ENCODE measurements around the gene MOB2.

DNA sequence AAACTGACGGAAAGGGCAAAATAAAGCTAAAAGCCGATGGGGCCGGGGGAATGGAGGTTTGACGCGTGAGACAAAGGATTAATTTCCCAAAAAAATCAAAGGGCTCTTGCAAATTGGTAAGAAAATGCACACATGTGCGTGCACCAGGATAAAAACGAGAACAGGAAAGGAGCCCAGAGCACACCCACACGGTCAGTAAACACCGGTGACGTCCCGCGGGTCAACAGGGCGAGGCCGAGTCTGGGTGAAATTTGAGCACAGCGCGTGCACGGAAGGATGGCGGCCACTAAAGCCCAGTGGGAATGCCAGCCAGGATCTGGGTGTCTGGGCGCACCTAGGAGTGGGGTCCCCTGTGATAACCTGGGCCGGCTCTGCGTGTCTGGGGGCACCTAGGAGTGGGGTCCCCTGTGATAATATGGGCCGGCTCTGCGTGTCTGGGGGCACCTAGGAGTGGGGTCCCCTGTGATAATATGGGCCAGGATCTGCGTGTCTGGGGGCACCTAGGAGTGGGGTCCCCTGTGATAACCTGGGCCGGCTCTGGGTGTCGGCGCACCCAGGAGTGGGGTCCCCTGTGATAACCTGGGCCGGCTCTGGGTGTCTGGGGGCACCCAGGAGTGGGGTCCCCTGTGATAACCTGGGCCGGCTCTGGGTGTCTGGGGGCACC, 52.5 kb downstream of the MOB2 start:
- TF ChIP-seq, protein P1, sequence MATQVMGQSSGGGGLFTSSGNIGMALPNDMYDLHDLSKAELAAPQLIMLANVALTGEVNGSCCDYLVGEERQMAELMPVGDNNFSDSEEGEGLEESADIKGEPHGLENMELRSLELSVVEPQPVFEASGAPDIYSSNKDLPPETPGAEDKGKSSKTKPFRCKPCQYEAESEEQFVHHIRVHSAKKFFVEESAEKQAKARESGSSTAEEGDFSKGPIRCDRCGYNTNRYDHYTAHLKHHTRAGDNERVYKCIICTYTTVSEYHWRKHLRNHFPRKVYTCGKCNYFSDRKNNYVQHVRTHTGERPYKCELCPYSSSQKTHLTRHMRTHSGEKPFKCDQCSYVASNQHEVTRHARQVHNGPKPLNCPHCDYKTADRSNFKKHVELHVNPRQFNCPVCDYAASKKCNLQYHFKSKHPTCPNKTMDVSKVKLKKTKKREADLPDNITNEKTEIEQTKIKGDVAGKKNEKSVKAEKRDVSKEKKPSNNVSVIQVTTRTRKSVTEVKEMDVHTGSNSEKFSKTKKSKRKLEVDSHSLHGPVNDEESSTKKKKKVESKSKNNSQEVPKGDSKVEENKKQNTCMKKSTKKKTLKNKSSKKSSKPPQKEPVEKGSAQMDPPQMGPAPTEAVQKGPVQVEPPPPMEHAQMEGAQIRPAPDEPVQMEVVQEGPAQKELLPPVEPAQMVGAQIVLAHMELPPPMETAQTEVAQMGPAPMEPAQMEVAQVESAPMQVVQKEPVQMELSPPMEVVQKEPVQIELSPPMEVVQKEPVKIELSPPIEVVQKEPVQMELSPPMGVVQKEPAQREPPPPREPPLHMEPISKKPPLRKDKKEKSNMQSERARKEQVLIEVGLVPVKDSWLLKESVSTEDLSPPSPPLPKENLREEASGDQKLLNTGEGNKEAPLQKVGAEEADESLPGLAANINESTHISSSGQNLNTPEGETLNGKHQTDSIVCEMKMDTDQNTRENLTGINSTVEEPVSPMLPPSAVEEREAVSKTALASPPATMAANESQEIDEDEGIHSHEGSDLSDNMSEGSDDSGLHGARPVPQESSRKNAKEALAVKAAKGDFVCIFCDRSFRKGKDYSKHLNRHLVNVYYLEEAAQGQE (IDR thresholded peaks at IDR 0.05), result no peak
- TF ChIP-seq TAF1 (conservative IDR thresholded peaks at IDR 0.05) (no peak), CTCF (IDR thresholded peaks at IDR 0.05; ENCODE audit: low read depth, low read length, missing input control) (no peak), RAD21 (IDR thresholded peaks at IDR 0.05) (no peak), RXRA (IDR thresholded peaks at IDR 0.05) (no peak), SP1 (IDR thresholded peaks at IDR 0.05) (no peak)
- TF ChIP-seq, protein P2, sequence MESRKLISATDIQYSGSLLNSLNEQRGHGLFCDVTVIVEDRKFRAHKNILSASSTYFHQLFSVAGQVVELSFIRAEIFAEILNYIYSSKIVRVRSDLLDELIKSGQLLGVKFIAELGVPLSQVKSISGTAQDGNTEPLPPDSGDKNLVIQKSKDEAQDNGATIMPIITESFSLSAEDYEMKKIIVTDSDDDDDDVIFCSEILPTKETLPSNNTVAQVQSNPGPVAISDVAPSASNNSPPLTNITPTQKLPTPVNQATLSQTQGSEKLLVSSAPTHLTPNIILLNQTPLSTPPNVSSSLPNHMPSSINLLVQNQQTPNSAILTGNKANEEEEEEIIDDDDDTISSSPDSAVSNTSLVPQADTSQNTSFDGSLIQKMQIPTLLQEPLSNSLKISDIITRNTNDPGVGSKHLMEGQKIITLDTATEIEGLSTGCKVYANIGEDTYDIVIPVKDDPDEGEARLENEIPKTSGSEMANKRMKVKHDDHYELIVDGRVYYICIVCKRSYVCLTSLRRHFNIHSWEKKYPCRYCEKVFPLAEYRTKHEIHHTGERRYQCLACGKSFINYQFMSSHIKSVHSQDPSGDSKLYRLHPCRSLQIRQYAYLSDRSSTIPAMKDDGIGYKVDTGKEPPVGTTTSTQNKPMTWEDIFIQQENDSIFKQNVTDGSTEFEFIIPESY (IDR thresholded peaks at IDR 0.05), result no peak

All from liver (tissue), 3 donors.